RWPE2 (cell line): ENCODE results near the gene KAT6B.

Source experiments
- ATAC-seq: fragments of 200-7000 bp; cut with Tn5 transposase; 3 replicates; pipeline ENCODE4 v1.9.1; 2021; ENCODE audit warnings: low read depth
- DNase-seq: peaks from one replicate; pipeline ENCODE4 v3.0.0-alpha.2; 2020; ENCODE audit warnings: low spot score
- H3K27ac ChIP-seq: fragments of 450-650 bp; 2 replicates; pipeline ENCODE4 v1.5.1; 2017; ENCODE audit warnings: mild to moderate bottlenecking; ENCODE audit not compliant: poor library complexity, severe bottlenecking
- H3K27me3 ChIP-seq: fragments of 250-450 bp; sonication (Bioruptor Pico); 2 replicates; pipeline ENCODE4 v1.5.1; 2021; ENCODE audit warnings: mild to moderate bottlenecking, moderate library complexity; ENCODE audit not compliant: insufficient read depth, poor library complexity, severe bottlenecking
- H3K36me3 ChIP-seq: fragments of 250-450 bp; sonication (Bioruptor Pico); 2 replicates; pipeline ENCODE4 v1.5.1; 2020; ENCODE audit warnings: low read depth, mild to moderate bottlenecking, moderate library complexity
- H3K4me1 ChIP-seq: fragments of 250-450 bp; sonication (Bioruptor Pico); 2 replicates; pipeline ENCODE4 v1.5.1; 2021; ENCODE audit warnings: mild to moderate bottlenecking, moderate library complexity; ENCODE audit not compliant: insufficient read depth, poor library complexity, severe bottlenecking
- H3K4me3 ChIP-seq: fragments of 250-450 bp; sonication (Bioruptor Pico); 2 replicates; pipeline ENCODE4 v1.5.1; 2021; ENCODE audit warnings: mild to moderate bottlenecking, moderate library complexity; ENCODE audit not compliant: severe bottlenecking
- H3K9me3 ChIP-seq: fragments of 250-450 bp; sonication (Bioruptor Pico); 2 replicates; pipeline ENCODE4 v1.5.1; 2021; ENCODE audit warnings: mild to moderate bottlenecking, moderate library complexity; ENCODE audit not compliant: severe bottlenecking
- CTCF ChIP-seq: fragments of 450-650 bp; IDR thresholded peaks from one replicate; pipeline ENCODE4 v1.5.1; 2017; ENCODE audit warnings: mild to moderate bottlenecking, moderate library complexity; ENCODE audit not compliant: poor library complexity, severe bottlenecking

Gene KAT6B

GRCh38 chr10:74925708-74926107, 99.3 kb downstream of the KAT6B start:
- Histone ChIP-seq H3K9me3 (no peaks in the 10 kb centered on the region), H3K4me1 (peaks cover 41% of the 10 kb centered on the region), H3K27me3 (no peaks in the 10 kb centered on the region), H3K4me3 (no peak overlapping the region), H3K36me3 (no peaks in the 10 kb centered on the region), H3K27ac (peak overlapping the region; percentile 82)
- no peak for DNase-seq
- ATAC-seq = no peak
- no peak for TF ChIP-seq CTCF

GRCh38 chr10:74926791-74927585, 100.6 kb downstream of the KAT6B start:
- H3K27ac ChIP-seq = no peak overlapping the region
- H3K36me3 ChIP-seq = no peaks in the 10 kb centered on the region
- no peaks in the 10 kb centered on the region for H3K27me3 ChIP-seq
- no peak for ATAC-seq
- DNase-seq = no peak
- no peaks in the 10 kb centered on the region for H3K9me3 ChIP-seq
- H3K4me1 ChIP-seq = peaks cover 38% of the 10 kb centered on the region
- no peak overlapping the region for H3K4me3 ChIP-seq
- TF ChIP-seq CTCF = no peak

- no peak overlapping the region for H3K4me3 ChIP-seq
- no peak overlapping the region for H3K27ac ChIP-seq
- ATAC-seq (no peak), DNase-seq (no peak)
- no peaks in the 10 kb centered on the region for H3K27me3 ChIP-seq
- TF ChIP-seq CTCF = no peak
- no peaks in the 10 kb centered on the region for H3K9me3 ChIP-seq
- no peaks in the 10 kb centered on the region for H3K36me3 ChIP-seq
- peaks cover 31% of the 10 kb centered on the region for H3K4me1 ChIP-seq
These were observed 101.3 kb downstream of the KAT6B start for GRCh38 chr10:74927701-74928100.

- no peak for ATAC-seq
- Histone ChIP-seq H3K4me3 (no peak overlapping the region), H3K4me1 (peaks cover 20% of the 10 kb centered on the region), H3K36me3 (no peaks in the 10 kb centered on the region), H3K27ac (no peak overlapping the region), H3K27me3 (no peaks in the 10 kb centered on the region), H3K9me3 (no peaks in the 10 kb centered on the region)
- no peak for TF ChIP-seq CTCF
- no peak for DNase-seq
These were observed 102.4 kb downstream of the KAT6B start for GRCh38 chr10:74928742-74929191.

GRCh38 chr10:74929197-74929596, 102.8 kb downstream of the KAT6B start:
- DNase-seq = no peak
- Histone ChIP-seq H3K9me3 (no peaks in the 10 kb centered on the region), H3K27ac (no peak overlapping the region), H3K36me3 (no peaks in the 10 kb centered on the region), H3K4me1 (peaks cover 16% of the 10 kb centered on the region), H3K27me3 (no peaks in the 10 kb centered on the region), H3K4me3 (no peak overlapping the region)
- TF ChIP-seq CTCF = no peak
- ATAC-seq = no peak
